Adipocyte (in vitro differentiated cells): Measurements from ENCODE around the gene TEX52.

Experiments
- DNase-seq: peaks from one replicate; pipeline ENCODE4 v3.0.0-alpha.2; 2015; ENCODE audit warnings: low read depth
- H3K27me3 ChIP-seq: replicated peaks from 2 replicates; pipeline ENCODE4 v1.7.0; 2013; ENCODE audit warnings: mild to moderate bottlenecking, low read length, moderate library complexity; ENCODE audit not compliant: control insufficient read depth, insufficient read depth
- H3K36me3 ChIP-seq: 2 replicates; pipeline ENCODE4 v1.7.0; 2013; ENCODE audit warnings: low read length, mild to moderate bottlenecking, moderate library complexity; ENCODE audit not compliant: control insufficient read depth, insufficient read depth, severe bottlenecking
- H3K4me1 ChIP-seq: 2 replicates; pipeline ENCODE4 v1.7.0; 2013; ENCODE audit warnings: mild to moderate bottlenecking, low read length, moderate library complexity; ENCODE audit not compliant: control insufficient read depth, insufficient read depth
- H3K4me3 ChIP-seq: 2 replicates; pipeline ENCODE4 v1.7.0; 2013; ENCODE audit warnings: mild to moderate bottlenecking, low read length, moderate library complexity
- H3K9ac ChIP-seq: 2 replicates; pipeline ENCODE4 v1.7.0; 2013; ENCODE audit warnings: mild to moderate bottlenecking, low read length, moderate library complexity
- H3K9me3 ChIP-seq: 2 replicates; pipeline ENCODE4 v1.7.0; 2013; ENCODE audit warnings: mild to moderate bottlenecking, low read length, moderate library complexity; ENCODE audit not compliant: control insufficient read depth

Gene TEX52

DNA sequence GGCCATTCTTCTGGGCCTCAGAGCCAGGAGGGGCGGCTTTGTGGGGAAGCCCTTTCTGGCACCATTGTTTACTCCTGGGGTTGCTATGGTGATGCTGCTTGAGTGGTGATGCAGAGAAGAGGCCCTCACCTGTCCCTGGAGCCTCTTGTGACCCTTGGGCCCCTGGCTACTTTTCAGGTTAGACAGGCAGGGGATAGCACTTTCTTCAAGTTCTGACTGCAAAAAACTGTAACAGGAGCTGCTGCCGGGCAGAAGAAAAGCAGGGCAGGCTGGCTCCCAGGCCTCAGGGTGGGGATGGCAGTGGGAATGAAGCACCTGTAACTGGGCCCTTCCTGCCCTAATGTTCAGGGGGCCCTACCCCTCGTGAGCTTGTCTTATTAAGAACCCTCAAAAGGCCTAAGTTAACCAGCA is at the start of gene TEX52:
Gene TEX52, minus strand, starts transcription at position 19 of the 411 bp plus-strand sequence. Its CDS starts 13 bp downstream, at position 6.
- Histone ChIP-seq H3K4me3 (no peak within 1 kb of the TSS), H3K9me3 (no peaks in the 10 kb centered on the region), H3K9ac (no peak within 1 kb of the TSS), H3K36me3 (no peaks in the 10 kb centered on the region), H3K27me3 (no peaks in the 10 kb centered on the region), H3K4me1 (peaks cover 7% of the 10 kb centered on the region)
- no peak for DNase-seq

DNA sequence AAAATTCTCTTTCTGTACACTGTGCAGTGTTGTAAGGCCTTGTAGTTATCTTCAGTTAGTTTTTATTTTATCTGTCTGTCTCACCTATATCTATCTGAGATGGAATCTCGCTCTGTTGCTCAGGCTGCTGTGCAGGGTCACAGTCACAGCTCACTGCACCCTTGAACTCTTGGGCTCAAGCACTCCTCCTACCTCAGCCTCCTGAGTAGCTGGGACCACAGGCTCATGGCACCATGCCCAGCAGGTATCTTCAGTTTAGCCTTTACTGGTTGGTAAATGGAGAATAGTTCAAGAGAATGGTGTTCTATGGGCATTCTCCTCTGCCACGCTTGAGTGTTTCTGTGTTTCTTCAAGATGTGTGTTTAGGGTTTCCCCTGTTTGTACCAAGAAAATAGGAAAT is 47.4 kb upstream of the TEX52 start:
- H3K9me3 ChIP-seq: no peaks in the 10 kb centered on the region
- DNase-seq: no peak
- H3K27me3 ChIP-seq: no peaks in the 10 kb centered on the region
- H3K4me1 ChIP-seq: no peaks in the 10 kb centered on the region
- H3K36me3 ChIP-seq: no peaks in the 10 kb centered on the region
- H3K9ac ChIP-seq: no peak overlapping the region
- no peak overlapping the region for H3K4me3 ChIP-seq

DNA sequence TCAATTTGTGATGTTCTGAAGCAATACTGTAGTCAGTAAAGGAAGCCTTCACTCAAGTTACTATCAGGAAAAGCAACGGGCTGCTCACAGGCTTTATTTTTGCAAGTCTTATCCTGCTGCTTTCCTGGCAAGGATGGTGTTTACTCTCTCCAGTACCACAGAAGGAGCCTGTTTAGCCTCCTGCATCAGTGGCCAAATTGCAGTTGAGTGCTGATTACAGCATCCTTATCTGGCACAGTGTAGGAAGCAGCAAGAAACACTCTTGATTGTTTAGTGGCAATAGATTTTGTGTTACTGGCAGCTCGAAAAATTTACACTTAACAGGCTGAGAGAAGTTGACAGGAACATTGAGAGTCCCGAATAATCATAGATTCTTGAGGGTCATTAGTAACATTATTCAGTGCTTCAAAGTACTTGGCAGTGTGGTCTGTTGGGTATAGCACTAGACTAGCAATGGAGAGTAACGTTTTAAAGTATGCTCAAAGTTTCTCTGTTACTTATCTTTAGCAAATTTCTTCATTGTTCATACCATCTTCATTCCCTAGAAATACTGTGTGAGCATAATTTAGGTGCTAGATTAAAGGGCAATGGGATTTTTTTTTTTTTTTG is 45.5 kb upstream of the TEX52 start:
- H3K9me3 ChIP-seq: no peaks in the 10 kb centered on the region
- no peak overlapping the region for H3K4me3 ChIP-seq
- no peaks in the 10 kb centered on the region for H3K4me1 ChIP-seq
- no peaks in the 10 kb centered on the region for H3K36me3 ChIP-seq
- H3K27me3 ChIP-seq: no peaks in the 10 kb centered on the region
- no peak overlapping the region for H3K9ac ChIP-seq
- peak; percentile 49 for DNase-seq

DNA sequence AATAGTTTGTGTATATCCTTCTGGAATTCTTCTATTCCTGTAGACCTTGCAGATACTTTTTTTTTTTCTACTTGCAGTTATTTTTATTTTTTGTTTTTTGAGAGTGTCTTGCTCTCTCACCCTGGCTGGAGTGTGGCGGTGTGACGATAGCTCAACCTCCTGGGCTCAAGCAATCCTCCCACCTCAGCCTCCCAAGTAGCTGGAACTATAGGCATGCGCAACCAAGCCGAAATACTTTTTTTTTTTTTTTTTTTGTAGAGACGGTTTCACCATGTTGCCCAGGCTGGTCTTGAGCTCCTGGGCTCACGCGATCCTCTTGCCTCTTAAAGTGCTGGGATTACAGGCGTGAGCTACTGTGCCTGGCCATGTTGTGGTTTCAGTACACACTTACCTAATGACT is 43.8 kb upstream of the TEX52 start:
- no peak overlapping the region for H3K9ac ChIP-seq
- DNase-seq: no peak
- no peaks in the 10 kb centered on the region for H3K36me3 ChIP-seq
- H3K4me1 ChIP-seq: peaks cover 10% of the 10 kb centered on the region
- no peaks in the 10 kb centered on the region for H3K27me3 ChIP-seq
- H3K4me3 ChIP-seq: no peak overlapping the region
- H3K9me3 ChIP-seq: no peaks in the 10 kb centered on the region

DNA sequence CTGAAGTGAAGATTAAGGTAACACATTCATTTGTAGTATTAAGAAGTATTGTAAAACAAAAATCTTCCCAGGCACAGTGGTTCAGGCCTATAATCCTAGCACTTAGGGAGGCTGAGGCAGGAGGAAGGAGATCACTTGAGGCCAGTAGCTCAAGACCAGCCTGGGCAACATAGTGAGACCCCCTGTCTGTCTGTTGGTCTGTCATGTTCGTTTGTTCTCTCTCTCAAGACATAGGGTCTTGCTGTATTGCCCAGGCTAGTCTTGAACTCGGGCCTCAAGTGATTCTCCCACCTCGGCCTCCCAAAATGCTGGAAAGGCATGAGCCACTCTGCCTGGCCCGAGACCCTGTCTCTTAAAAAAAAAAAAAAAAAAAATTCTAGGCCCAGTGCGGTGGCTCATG is 40.6 kb upstream of the TEX52 start:
- no peak for DNase-seq
- Histone ChIP-seq H3K9ac (no peak overlapping the region), H3K36me3 (no peaks in the 10 kb centered on the region), H3K4me3 (no peak overlapping the region), H3K4me1 (peaks cover 39% of the 10 kb centered on the region), H3K27me3 (no peaks in the 10 kb centered on the region), H3K9me3 (no peaks in the 10 kb centered on the region)

DNA sequence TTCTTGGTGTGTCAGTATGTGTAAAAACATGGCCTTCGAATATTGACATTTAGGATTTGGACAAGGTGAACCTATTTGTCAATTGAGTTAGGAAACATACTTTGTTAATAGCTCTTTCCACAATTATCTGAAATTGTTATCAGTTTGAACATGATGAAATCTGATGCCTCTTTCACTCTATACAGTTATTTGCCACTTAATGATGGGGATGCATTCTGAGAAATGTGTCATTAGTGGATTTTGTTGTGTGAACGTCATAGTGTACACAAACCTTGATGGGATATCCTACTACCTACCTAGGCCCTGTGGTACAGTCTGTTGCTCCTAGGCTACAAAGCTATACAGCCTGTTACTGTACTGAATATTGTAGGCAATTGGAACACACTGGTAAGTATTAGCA is 38.7 kb upstream of the TEX52 start:
- Histone ChIP-seq H3K9me3 (no peaks in the 10 kb centered on the region), H3K27me3 (no peaks in the 10 kb centered on the region), H3K4me3 (peak overlapping the region; percentile 2), H3K9ac (peak overlapping the region; percentile 20), H3K36me3 (no peaks in the 10 kb centered on the region), H3K4me1 (peaks cover 49% of the 10 kb centered on the region)
- DNase-seq: no peak

DNA sequence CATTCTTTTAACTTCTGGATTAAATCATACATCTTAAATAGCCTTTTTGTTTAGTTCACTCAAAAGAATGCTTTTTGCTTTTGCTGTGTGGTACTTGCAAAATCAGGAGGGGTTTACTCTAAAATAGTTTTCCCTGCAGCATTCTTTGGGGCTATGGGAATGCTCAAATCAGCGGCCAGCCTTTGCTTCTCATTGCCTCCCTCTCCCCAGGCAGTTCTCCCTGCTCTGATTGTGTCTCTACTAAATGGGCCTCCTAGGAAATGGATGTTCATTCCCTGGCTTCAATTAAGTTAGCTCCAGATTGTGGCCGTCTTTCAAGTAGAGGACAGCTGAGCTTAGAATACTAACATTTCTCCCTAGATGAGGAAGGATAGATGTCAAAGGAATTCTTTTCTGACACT is 38.2 kb upstream of the TEX52 start:
- no peaks in the 10 kb centered on the region for H3K36me3 ChIP-seq
- no peaks in the 10 kb centered on the region for H3K27me3 ChIP-seq
- H3K4me3 ChIP-seq: peak overlapping the region; percentile 24
- peak; percentile 59 for DNase-seq
- peak overlapping the region; percentile 20 for H3K9ac ChIP-seq
- peaks cover 51% of the 10 kb centered on the region for H3K4me1 ChIP-seq
- no peaks in the 10 kb centered on the region for H3K9me3 ChIP-seq

DNA sequence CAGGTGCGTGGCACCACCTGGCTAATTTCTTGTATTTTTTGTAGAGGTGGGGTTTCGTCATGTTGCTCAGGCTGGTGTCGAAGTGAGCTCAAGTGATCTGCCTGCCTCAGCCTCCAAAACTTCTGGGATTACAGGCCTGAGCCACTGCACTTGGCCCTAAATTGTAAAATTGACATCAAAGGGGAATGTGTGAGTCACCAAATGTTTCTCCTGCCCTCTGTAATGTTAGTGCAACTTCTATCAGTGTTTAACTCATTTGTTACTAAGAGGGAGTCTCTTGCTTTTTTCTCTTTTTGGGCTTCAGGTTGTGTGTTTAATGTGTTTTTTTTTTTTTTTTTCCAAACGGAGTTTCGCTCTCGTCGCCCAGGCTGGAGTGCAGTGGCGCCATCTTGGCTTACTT is 36.2 kb upstream of the TEX52 start:
- Histone ChIP-seq H3K27me3 (no peaks in the 10 kb centered on the region), H3K4me3 (peak overlapping the region; percentile 91), H3K36me3 (no peaks in the 10 kb centered on the region), H3K9me3 (no peaks in the 10 kb centered on the region), H3K4me1 (peaks cover 52% of the 10 kb centered on the region), H3K9ac (peak overlapping the region; percentile 52)
- DNase-seq: peak; percentile 86

DNA sequence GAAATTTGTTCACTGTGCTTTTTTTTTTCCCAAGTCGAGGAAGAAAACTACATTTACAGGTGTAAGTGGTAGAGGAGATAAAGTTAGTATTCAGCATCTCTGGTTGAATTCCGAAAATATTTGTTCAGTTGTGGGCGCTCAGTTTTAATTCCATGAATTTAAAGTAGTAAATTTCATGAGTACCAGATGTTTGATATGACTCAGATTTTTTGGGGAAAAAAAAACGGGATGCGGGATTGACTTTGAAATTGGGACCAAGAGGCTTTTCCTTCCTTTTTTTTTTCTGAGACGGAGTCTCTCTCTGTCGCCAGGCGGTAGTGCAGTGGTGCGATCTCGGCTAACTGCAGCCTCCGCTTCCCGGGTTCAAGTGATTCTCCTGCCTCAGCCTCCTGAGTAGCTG is 35.4 kb upstream of the TEX52 start:
- Histone ChIP-seq H3K9me3 (no peaks in the 10 kb centered on the region), H3K4me3 (peak overlapping the region; percentile 91)
- DNase-seq: peak; percentile 50

DNA sequence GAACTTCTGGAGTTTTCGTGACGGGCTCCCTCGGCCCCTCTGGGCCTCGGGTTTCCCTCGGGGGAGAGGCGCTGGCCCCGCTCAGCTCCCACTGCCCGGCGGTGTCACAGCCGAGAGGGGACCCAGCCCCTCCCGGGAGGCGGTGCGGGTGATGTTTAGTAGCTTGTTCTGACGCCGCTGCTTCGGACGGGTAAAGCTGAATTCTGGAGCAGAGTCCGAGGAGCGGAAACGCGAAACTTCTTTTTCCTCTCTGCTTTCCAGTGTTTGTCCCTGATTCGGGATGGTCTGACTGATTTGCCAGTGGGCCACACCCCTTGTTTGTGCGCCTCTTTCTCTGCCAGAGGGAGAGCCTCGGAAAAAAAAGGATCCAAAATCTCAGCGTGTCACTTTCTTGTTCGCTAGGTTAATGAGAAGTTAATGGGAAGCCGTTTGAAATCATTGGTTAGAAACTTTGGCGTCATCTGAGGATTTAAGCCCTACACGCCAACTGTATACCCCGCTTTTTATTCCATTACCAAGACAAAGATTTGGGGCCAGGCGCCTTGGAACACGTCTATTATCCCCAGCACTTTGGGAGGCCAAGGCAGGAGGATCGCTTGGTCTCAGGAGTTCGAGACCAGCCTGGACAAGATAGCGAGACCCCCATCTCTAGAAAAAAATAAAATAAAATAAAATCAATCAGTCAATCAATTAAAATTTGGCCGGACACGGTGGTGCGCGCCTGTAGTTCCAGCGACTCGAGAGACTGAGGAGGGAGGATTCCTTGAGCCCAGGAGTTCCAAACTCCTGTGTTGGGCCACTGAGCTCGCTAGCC is 34.6 kb upstream of the TEX52 start:
- H3K9ac ChIP-seq: peak overlapping the region; percentile 92
- peak overlapping the region; percentile 91 for H3K4me3 ChIP-seq
- no peaks in the 10 kb centered on the region for H3K36me3 ChIP-seq
- DNase-seq: peak; percentile 76
- no peaks in the 10 kb centered on the region for H3K27me3 ChIP-seq
- H3K4me1 ChIP-seq: peaks cover 50% of the 10 kb centered on the region
- H3K9me3 ChIP-seq: no peaks in the 10 kb centered on the region

More for the DNA sequence above, 35.4 kb upstream of the TEX52 start:
- Histone ChIP-seq H3K9ac (peak overlapping the region; percentile 92), H3K27me3 (no peaks in the 10 kb centered on the region), H3K36me3 (no peaks in the 10 kb centered on the region), H3K4me1 (peaks cover 52% of the 10 kb centered on the region)

DNA sequence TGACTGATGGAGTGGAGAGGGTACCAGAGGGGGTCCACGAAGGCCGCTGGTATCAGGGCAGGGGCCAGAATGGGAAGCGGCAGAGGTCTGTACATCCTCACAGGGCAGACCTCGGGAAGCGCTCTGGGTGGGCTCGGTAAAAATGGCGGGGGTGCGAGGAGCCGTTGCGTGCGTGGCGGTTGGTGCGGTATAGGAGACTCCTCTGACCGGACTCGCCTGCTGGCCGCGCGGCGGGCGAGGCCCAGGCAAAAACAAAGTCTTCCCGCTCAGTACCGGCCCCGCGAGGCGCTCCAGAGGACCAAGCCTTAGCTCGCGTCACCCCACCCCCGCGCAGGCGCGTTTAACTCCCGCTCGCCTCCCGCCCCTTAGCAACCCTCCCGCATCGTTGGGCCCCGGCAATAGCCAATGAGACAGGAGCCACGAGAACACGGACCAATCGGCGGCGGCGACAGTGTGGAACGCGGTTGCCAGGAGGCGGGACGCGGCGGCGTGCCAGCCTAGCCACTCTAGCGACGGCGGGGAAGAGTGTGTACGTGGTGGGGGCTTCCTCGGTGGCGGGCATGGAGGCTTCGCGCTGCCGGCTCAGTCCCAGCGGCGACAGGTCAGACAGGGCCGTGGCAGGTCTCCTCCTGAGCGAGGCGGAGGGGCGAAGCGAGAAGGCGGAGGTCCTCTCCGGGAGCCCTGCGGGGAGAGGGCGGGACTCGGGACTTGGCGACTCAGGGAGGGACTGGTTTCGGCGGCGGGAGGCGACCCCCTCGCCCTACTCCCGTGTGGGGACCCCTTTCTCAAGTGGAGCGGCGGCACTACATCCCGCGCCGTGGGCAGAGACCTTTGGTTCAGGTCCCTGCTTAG is 33.8 kb upstream of the TEX52 start, which contains the start of gene TULP3:
Gene TULP3, plus strand, starts transcription at position 504 of the 852 bp plus-strand sequence. Its CDS starts 57 bp downstream, at position 561.
- no peaks in the 10 kb centered on the region for H3K36me3 ChIP-seq
- H3K27me3 ChIP-seq: no peaks in the 10 kb centered on the region
- DNase-seq: peak; percentile 100
- H3K9ac ChIP-seq: peak within 1 kb of the TSS; percentile 92
- peaks cover 41% of the 10 kb centered on the region for H3K4me1 ChIP-seq
- no peaks in the 10 kb centered on the region for H3K9me3 ChIP-seq
- peak within 1 kb of the TSS; percentile 91 for H3K4me3 ChIP-seq
